Retinal pigment epithelial cell (primary cell): ENCODE results near the gene DENND5B.
"Not testable (repeated sequence)": the region's sequence is repeated elsewhere in the genome, so short reads cannot be mapped to it uniquely, and the experiment has no call there.

Experiments used
- DNase-seq: peaks from one replicate; pipeline ENCODE4 v3.0.0-alpha.2; 2010; ENCODE audit warnings: low read depth
- H3K4me3 ChIP-seq: 2 replicates; pipeline ENCODE4 v1.5.1; 2011; ENCODE audit warnings: mild to moderate bottlenecking, low read length, control low read depth, moderate library complexity
- CTCF ChIP-seq: conservative IDR thresholded peaks from 2 replicates; pipeline ENCODE4 v1.5.1; 2011; ENCODE audit warnings: low read depth, low read length, control low read depth, inconsistent platforms

DENND5B gene

GRCh38 chr12:31507966-31508365 lies 83.0 kb downstream of the DENND5B start:
- no peak for TF ChIP-seq CTCF
- DNase-seq, result no peak
- H3K4me3 ChIP-seq, result no peak overlapping the region

GRCh38 chr12:31506515-31507306 lies 84.2 kb downstream of the DENND5B start:
- no peak for DNase-seq
- H3K4me3 ChIP-seq, result no peak overlapping the region
- TF ChIP-seq CTCF, result no peak

GRCh38 chr12:31504625-31505222 lies 86.2 kb downstream of the DENND5B start:
- TF ChIP-seq CTCF, result no peak
- DNase-seq, result no peak
- H3K4me3 ChIP-seq, result no peak overlapping the region

- not testable (repeated sequence) for H3K4me3 ChIP-seq, DNase-seq
Measured at GRCh38 chr12:31501014-31501413, 89.9 kb downstream of the DENND5B start.

- no peak for DNase-seq
- TF ChIP-seq CTCF, result no peak
- no peak overlapping the region for H3K4me3 ChIP-seq
Measured at GRCh38 chr12:31499567-31499966, 91.4 kb downstream of the DENND5B start.

- no peak for TF ChIP-seq CTCF
- no peak overlapping the region for H3K4me3 ChIP-seq
- DNase-seq, result no peak
Measured at GRCh38 chr12:31498424-31498823, 92.5 kb downstream of the DENND5B start.

GRCh38 chr12:31496257-31496656 lies 94.7 kb downstream of the DENND5B start:
- no peak for TF ChIP-seq CTCF
- no peak overlapping the region for H3K4me3 ChIP-seq
- no peak for DNase-seq
